ENCODE data around the gene LAMP2. TPM values are rescaled to one million over a fixed set of nuclear protein-coding genes. Genes with fewer than 3 reads are reported as not detected.

The LAMP2 gene
- total RNA-seq, 1 donor from 2014 or later: 125 TPM

GRCh38 chrX:120453985-120454384 lies 15.1 kb downstream of the LAMP2 start:
- peak; percentile 55 for DNase-seq

DNA sequence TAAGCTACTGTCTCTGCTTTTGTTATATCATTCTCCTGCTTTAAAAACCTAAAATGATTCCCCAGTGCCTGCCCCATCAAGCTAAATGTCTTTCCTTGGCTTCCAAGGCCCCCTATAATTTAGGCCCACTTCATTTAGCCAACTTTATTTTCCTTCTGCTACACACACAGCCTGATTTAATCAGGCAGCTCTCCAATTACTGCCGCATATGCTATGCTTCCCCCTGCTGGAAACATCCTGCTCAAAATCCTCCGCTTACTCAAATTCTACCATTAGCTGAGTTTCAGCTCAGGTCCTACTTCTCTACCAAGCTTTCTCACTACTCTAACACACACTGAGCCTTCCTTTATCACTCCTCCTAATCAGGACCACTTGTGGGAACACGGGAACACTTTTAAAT lies 17.0 kb downstream of the LAMP2 start:
- DNase-seq: peak; percentile 40

GRCh38 chrX:120450163-120450562 lies 18.9 kb downstream of the LAMP2 start:
- peak; percentile 22 for DNase-seq

DNA sequence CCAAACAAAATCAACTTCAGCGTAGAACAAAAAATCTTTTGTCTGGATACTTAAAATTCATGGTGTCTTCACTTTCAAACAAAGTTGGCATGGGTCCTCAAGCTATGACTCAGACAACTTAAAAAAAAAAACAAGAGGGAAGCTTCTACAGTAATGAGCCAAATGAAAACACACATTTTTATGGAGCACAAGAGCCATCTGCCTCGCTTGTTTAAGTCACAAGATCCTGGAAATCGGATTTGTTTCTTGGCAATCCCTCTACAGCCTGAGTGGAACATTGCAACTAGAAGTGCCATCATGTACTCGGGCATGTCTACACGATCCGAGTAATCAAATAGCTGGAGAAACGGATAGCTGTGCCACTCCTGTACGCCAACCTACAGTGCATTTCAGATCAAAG lies 22.6 kb downstream of the LAMP2 start:
- peak; percentile 48 for DNase-seq

DNA sequence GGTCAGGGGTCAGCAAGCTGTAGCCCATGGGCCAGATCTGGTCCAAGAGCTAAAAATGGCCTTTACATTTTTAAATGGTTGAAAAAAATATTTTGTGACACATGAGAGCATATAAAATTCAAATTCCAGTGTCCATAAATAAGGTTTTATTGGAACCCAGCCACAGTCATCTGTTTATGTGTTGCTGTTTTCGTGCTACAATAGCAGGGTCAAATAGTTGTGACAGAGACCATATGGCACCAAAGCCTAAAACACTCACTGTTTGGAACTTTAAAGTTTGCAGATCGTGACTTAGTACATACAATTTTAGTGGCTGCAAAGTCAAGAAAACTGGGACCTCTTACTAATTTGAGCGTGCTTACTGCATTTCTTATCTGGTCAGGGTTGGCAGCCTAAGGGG lies 29.2 kb downstream of the LAMP2 start:
- DNase-seq: no peak

DNA sequence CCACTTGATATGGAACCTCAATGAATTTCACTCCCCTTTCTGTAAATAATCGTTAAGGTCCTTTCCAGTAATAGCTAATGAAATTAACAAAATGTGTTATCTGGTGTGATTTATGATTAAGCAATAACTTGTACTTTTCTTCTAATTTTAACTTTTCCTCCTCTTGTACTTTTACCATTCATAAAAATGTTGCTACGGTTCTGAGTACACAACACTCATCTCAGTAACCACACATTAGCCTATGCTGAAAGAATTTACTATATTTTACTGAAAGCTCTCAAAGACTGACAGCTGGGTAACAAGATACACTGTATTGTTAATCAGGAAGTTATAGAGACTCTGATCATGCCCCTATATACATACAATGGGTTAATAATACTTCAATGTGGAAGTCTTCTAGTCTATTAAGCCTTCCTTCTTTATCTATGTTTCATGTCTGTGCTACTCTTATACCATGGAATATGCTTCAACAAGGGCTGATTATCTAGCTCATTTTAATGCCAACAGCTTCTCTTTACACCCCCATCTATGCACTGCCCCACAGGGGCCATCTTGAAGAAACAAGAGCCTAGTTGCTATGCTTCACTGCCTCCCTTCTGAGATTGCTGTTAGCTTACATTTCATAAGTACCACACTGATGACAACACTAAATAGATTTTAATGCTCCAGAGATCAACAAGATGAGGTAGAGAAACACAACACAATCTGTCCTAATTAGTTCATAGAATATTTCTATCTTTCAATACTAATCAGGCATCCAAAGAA lies 39.1 kb downstream of the LAMP2 start:
- DNase-seq: no peak

DNA sequence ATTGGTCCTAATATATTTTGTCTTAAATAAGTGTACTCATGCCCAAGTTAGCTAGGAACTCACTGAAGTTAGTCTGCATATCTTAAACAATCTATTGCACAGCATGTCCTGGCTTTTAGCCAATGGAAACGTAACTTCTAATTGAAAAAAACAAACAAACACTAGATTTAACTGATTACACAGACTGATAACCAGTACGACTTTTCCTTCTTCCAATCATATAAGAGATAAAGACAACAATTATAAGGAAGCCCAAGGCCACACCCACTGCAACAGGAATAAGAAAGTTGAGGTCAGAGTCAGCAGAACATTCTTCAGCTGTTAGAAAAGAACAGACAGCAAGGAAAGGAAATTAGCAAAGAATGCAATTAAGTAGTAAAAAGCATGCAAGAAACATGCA lies 40.8 kb downstream of the LAMP2 start:
- DNase-seq: peak; percentile 42

- no peak for DNase-seq
Observed at GRCh38 chrX:120426599-120426998, 42.5 kb downstream of the LAMP2 start.

- DNase-seq: no peak
Observed at GRCh38 chrX:120419463-120419862, 49.6 kb downstream of the LAMP2 start.

DNA sequence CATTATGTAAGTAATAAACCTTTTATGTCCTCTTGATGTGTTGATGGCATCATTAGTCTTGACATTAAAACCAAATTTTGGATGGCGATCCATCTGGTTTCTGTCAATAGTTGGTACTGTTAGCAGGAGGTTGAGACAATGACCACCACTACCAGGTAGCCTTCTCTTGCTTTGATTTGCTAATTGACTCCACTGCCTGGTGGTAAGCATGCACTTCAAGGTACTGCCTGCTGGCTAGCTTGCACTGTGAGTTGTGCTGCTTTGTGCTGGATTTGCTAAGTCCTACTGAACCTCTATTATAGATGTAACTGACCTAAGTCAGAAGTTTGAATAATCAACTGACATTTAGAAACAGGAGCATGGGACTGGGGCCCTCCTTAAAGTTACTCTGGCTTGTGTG lies 60.9 kb downstream of the LAMP2 start:
- DNase-seq: no peak

DNA sequence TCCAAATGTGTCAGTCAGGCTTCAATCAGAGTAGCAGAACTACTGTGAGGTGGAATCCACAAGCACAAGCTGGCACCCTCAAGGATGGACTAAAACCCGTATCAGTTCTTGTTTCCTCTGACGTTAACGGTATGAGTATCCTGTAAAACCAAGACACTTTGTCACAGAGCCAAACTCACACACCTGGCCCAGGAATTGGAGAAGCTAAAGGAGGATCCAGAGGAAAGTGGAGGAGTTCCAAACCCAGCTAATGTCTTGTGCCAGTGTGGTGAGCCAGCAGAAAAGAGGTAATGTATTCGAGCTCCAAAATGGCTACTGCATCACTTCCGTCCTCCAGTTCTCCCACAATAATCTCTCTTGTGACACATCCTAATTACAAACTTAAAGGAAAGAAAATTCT lies 62.5 kb downstream of the LAMP2 start:
- no peak for DNase-seq

GRCh38 chrX:120402369-120402768 lies 66.7 kb downstream of the LAMP2 start:
- no peak for DNase-seq

- no peak for DNase-seq
Observed at GRCh38 chrX:120401301-120401700, 67.8 kb downstream of the LAMP2 start.

GRCh38 chrX:120380699-120381098 lies 88.4 kb downstream of the LAMP2 start:
- peak; percentile 23 for DNase-seq

- no peak for DNase-seq
Observed at GRCh38 chrX:120379937-120380681, 89.0 kb downstream of the LAMP2 start.

DNA sequence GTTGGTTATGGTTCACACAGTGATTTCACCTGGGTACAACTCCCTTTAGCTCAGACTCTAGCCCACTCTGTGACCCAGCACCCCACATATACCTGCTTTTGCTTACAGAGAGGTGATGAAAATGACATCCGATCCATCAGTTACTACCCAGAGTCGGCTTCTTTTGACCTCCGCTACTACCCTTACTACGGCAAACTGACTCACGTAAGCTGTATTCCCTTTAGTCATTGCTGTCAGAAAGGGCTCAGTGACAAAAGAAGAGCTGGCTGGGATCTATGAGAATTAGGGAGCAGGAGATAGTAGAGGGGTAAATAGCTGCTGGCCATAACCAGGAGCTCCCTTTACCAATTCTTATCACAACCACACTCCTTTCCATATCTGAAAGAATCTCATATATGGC lies 90.5 kb downstream of the LAMP2 start:
- no peak for DNase-seq

Other genes with a start within 250 kb of the LAMP2 start
- 14.5 and 17.1 TPM in 2 replicates for gene ZBTB33, start 218.5 kb downstream of the LAMP2 start, total RNA-seq
- gene TMEM255A, start 157.8 kb downstream of the LAMP2 start, total RNA-seq: not detected in 2 replicates
- gene ATP1B4, start 107.2 kb downstream of the LAMP2 start, total RNA-seq: not detected in 2 replicates
- gene CUL4B, start 91.7 kb upstream of the LAMP2 start, total RNA-seq: 39.3 and 92.6 TPM in 2 replicates
- 34.7 and 36.9 TPM in 2 replicates for gene MCTS1, start 134.8 kb upstream of the LAMP2 start, total RNA-seq
- gene C1GALT1C1, start 160.8 kb upstream of the LAMP2 start, total RNA-seq: 59.6 and 63.7 TPM in 2 replicates